Thoracic aorta (tissue), 2 donors: ENCODE results near the gene MOG. TPM values are rescaled to one million over a fixed set of nuclear protein-coding genes. Genes with fewer than 3 reads are reported as not detected.

Source experiments
- ATAC-seq: fragments of 150-250 bp; one replicate; pipeline ENCODE4 v1.8.0; 2017; ENCODE audit warnings: low read depth; ENCODE audit not compliant: insufficient number of reproducible peaks, low FRiP score
- DNase-seq: peaks from one replicate; pipeline ENCODE4 v3.0.0-alpha.2; 2020; ENCODE audit warnings: low spot score
- H3K27ac ChIP-seq, 2 donors: fragments of 200-600 bp; sonication (generic); 1 replicate in 1 of 2; 2 replicates in 1 of 2; pipeline ENCODE4 v1.5.1; 2016; ENCODE audit warnings: mild to moderate bottlenecking in 2 of 2, moderate library complexity in 2 of 2
- H3K27me3 ChIP-seq: fragments of 200-600 bp; sonication (generic); replicated peaks from 2 replicates; pipeline ENCODE4 v1.6.0; 2016; ENCODE audit warnings: mild to moderate bottlenecking; ENCODE audit not compliant: insufficient read depth
- H3K36me3 ChIP-seq: fragments of 200-600 bp; sonication (generic); one replicate; pipeline ENCODE4 v1.5.1; 2016
- H3K4me1 ChIP-seq, 2 donors: fragments of 200-600 bp; sonication (generic); 1 replicate in 1 of 2; 2 replicates in 1 of 2; pipeline versions ENCODE4 v1.5.1 to v1.6.0; 2016; ENCODE audit warnings: low read depth in 2 of 2, mild to moderate bottlenecking in 1 of 2; ENCODE audit not compliant: control insufficient read depth in 1 of 2
- H3K4me3 ChIP-seq: fragments of 200-600 bp; sonication (generic); 2 replicates; pipeline ENCODE4 v1.5.1; 2016; ENCODE audit warnings: mild to moderate bottlenecking
- H3K9me3 ChIP-seq: fragments of 200-600 bp; sonication (generic); 2 replicates; pipeline ENCODE4 v1.5.1; 2016
- total RNA-seq, 2 donors: library from RNA; depleted of rRNA; stranded (reverse); fragments of >200 nt; gene quantifications; one replicate each; pipeline versions ENCODE4 v1.1.0 to v1.2.3, GENCODE V29; 2016
- TF ChIP-seq, protein P1 (sequence below): fragments of 200-600 bp; sonication (generic); IDR thresholded peaks from one replicate; pipeline ENCODE4 v1.5.1; 2019; ENCODE audit warnings: antibody characterized with exemption

MOG gene
- total RNA-seq, 2 donors from 2014 or later, result not detected

DNA sequence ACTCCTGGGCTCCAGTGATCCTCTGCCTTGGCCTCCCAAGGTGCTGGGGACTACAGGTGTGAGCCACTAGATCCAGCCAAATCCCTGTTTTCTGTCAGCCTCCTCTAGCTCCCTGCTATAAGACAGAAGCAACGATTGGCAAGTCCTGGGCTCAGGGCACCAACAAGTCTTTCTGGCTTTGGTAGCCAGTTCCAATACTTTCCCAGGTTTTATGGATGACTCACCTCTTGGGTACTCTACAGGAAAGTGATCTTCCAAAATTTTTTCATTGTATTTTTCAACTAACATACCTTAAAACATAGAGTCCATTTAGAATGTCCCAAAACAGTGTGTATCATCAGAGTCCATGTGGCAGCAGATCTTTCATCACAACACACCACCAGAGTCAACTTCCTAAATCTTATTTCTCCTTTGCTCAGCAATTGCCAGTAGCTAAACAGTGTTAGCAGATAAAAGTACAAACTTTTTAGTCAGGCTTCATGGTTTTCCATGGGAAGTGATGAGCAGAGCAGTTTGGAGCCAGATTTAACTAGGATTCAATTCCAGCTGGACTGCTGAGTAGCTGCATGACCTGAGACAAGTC, 37.2 kb upstream of the MOG start:
- ATAC-seq, result no peak
- Histone ChIP-seq H3K27ac (no peak overlapping the region), H3K4me3 (no peak overlapping the region), H3K36me3 (peaks cover 12% of the 10 kb centered on the region), H3K4me1 (no peaks in the 10 kb centered on the region), H3K9me3 (no peaks in the 10 kb centered on the region), H3K27me3 (no peaks in the 10 kb centered on the region)
- DNase-seq, result no peak
- TF ChIP-seq, protein P1, sequence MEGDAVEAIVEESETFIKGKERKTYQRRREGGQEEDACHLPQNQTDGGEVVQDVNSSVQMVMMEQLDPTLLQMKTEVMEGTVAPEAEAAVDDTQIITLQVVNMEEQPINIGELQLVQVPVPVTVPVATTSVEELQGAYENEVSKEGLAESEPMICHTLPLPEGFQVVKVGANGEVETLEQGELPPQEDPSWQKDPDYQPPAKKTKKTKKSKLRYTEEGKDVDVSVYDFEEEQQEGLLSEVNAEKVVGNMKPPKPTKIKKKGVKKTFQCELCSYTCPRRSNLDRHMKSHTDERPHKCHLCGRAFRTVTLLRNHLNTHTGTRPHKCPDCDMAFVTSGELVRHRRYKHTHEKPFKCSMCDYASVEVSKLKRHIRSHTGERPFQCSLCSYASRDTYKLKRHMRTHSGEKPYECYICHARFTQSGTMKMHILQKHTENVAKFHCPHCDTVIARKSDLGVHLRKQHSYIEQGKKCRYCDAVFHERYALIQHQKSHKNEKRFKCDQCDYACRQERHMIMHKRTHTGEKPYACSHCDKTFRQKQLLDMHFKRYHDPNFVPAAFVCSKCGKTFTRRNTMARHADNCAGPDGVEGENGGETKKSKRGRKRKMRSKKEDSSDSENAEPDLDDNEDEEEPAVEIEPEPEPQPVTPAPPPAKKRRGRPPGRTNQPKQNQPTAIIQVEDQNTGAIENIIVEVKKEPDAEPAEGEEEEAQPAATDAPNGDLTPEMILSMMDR, result no peak

DNA sequence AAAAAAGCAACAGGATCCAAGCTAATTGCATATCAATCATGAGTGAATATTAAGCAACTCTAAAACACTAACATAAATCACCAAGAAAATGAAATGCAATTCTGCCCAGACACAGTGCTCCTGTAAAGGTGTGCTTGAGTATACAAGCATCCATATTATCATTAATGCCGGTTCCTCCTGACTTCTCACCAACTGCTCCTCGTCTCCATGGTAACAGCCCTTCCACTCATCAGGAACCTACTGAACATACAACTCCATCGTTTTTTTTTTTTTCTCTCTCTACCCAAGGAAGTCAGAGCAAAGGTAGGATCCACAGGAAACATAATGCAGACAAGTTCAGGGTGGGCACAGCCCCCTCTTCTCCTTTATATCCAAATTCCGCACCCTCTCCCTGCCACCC, 36.3 kb upstream of the MOG start:
- ATAC-seq (no peak), DNase-seq (no peak)
- Histone ChIP-seq H3K36me3 (peaks cover 12% of the 10 kb centered on the region), H3K27ac (no peak overlapping the region), H3K9me3 (no peaks in the 10 kb centered on the region), H3K4me1 (no peaks in the 10 kb centered on the region), H3K4me3 (no peak overlapping the region), H3K27me3 (no peaks in the 10 kb centered on the region)
- TF ChIP-seq, protein P1, result no peak

DNA sequence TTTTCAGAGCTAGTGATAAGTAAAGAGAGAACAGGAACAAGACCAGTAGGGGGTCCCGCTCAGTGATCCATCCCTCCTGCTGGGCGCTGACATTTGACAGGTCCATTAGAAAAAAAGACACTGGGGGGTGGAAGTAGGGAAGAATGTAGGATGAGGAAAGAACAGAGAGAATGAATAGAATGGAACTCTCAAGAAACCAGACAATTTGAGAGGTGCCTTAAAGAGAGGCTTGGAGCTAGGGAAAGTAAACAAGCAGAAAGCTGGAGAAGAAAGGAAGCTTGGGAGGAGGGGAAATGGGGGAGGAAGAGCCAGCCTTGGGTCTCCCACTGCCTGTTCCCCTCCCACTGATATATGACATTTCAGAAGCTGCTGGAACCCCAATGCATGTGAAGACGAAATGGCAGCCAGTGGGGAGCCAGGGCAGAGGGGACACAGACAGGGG, 32.4 kb upstream of the MOG start:
- H3K27ac ChIP-seq, result no peak overlapping the region
- no peaks in the 10 kb centered on the region for H3K9me3 ChIP-seq
- no peak overlapping the region for H3K4me3 ChIP-seq
- no peaks in the 10 kb centered on the region for H3K27me3 ChIP-seq
- DNase-seq, result no peak
- H3K36me3 ChIP-seq, result peaks cover 12% of the 10 kb centered on the region
- TF ChIP-seq, protein P1, result no peak
- H3K4me1 ChIP-seq, result peaks cover 0 to 18% of the 10 kb centered on the region in 2 donors
- no peak for ATAC-seq

- TF ChIP-seq, protein P1, result no peak
- H3K4me1 ChIP-seq, result peaks cover 0 to 26% of the 10 kb centered on the region in 2 donors
- H3K9me3 ChIP-seq, result no peaks in the 10 kb centered on the region
- no peaks in the 10 kb centered on the region for H3K27me3 ChIP-seq
- H3K4me3 ChIP-seq, result no peak overlapping the region
- no peak for DNase-seq
- no peak overlapping the region for H3K27ac ChIP-seq
- ATAC-seq, result no peak
- peaks cover 12% of the 10 kb centered on the region for H3K36me3 ChIP-seq
Measured at GRCh38 chr6:29625337-29625930, 31.5 kb upstream of the MOG start.

- DNase-seq, result no peak
- H3K4me1 ChIP-seq, result peaks cover 8 to 43% of the 10 kb centered on the region in 2 donors
- ATAC-seq, result no peak
- TF ChIP-seq, protein P1, result no peak
- no peaks in the 10 kb centered on the region for H3K27me3 ChIP-seq
- H3K27ac ChIP-seq, result peak overlapping the region; percentile 42 to 43
- peaks cover 2% of the 10 kb centered on the region for H3K36me3 ChIP-seq
- H3K9me3 ChIP-seq, result no peaks in the 10 kb centered on the region
- peak overlapping the region; percentile 74 for H3K4me3 ChIP-seq
Measured at GRCh38 chr6:29626948-29627754, 29.7 kb upstream of the MOG start.
